ENCODE data around the gene MAN1A1. TPM values are rescaled to one million over a fixed set of nuclear protein-coding genes. Genes with fewer than 3 reads are reported as not detected.
A peak's percentile ranks its signal among the peaks of the same experiment; 100 is the strongest.

MAN1A1 gene
- total RNA-seq, 1 experiment from 2014 or later: 13.3 TPM

DNA sequence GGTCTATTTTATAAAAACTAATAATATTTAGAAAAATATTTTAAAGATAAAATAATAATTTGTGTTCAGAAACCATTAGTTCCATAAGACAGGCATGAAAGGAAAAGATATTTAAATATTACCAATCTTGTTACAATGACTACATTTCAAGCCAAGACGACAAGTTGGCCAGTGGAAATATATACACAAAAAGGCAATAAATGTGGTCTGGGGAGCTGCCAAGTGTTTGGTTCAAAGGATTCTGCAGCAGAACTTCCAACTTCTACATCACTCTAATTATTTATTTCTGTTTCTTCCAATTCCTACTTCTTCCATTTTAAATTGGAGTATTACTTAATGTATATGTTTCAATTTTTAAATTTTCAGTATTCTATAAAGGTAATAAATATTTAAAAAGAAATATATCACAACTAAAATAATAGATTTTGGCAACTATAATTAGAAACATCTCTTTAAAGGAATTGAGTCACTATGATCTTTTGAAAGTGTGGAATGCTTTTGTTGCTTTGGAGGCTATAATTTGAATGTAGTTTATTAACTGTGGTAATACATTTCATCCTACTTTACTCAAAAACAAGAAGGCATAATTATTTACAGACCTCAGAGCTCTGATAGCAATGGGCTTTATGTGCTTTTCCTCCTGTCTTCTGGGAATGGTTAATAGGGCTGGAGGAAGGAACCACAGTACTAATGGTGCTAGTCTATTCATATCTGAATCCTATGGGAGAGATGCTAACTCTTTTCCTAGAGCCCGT, 141.4 kb downstream of the MAN1A1 start:
- Mint-ChIP-seq H3K36me3 (ENCODE audit: insufficient read depth, unreplicated experiment) (no peaks in the 10 kb centered on the region), H3K4me3 (ENCODE audit: low read depth, unreplicated experiment) (no peak overlapping the region), H3K4me1 (ENCODE audit: low read depth, unreplicated experiment) (peaks cover 13% of the 10 kb centered on the region), H3K9me3 (ENCODE audit: low read depth, unreplicated experiment) (no peaks in the 10 kb centered on the region), H3K27me3 (ENCODE audit: unreplicated experiment) (no peaks in the 10 kb centered on the region), H3K27ac (ENCODE audit: unreplicated experiment) (no peak overlapping the region)
- CTCF ChIA-PET: no interaction called here
- DNase-seq: peak; percentile 3
- no TSS peak for BruUV-seq (replicated peaks)
- intact Hi-C loops (cut with micrococcal nuclease; ENCODE audit: unreplicated experiment): no loop called here
- TF ChIP-seq, protein P1, sequence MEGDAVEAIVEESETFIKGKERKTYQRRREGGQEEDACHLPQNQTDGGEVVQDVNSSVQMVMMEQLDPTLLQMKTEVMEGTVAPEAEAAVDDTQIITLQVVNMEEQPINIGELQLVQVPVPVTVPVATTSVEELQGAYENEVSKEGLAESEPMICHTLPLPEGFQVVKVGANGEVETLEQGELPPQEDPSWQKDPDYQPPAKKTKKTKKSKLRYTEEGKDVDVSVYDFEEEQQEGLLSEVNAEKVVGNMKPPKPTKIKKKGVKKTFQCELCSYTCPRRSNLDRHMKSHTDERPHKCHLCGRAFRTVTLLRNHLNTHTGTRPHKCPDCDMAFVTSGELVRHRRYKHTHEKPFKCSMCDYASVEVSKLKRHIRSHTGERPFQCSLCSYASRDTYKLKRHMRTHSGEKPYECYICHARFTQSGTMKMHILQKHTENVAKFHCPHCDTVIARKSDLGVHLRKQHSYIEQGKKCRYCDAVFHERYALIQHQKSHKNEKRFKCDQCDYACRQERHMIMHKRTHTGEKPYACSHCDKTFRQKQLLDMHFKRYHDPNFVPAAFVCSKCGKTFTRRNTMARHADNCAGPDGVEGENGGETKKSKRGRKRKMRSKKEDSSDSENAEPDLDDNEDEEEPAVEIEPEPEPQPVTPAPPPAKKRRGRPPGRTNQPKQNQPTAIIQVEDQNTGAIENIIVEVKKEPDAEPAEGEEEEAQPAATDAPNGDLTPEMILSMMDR (IDR thresholded peaks at IDR 0.05; ENCODE audit: unreplicated experiment): no peak

- Mint-ChIP-seq H3K27me3 (ENCODE audit: unreplicated experiment) (no peaks in the 10 kb centered on the region), H3K27ac (ENCODE audit: unreplicated experiment) (no peak overlapping the region), H3K9me3 (ENCODE audit: low read depth, unreplicated experiment) (no peaks in the 10 kb centered on the region), H3K36me3 (ENCODE audit: insufficient read depth, unreplicated experiment) (no peaks in the 10 kb centered on the region), H3K4me3 (ENCODE audit: low read depth, unreplicated experiment) (no peak overlapping the region), H3K4me1 (ENCODE audit: low read depth, unreplicated experiment) (peaks cover 13% of the 10 kb centered on the region)
- TF ChIP-seq, protein P1 (IDR thresholded peaks at IDR 0.05; ENCODE audit: unreplicated experiment): no peak
- no TSS peak for BruUV-seq (replicated peaks)
- no peak for DNase-seq
- CTCF ChIA-PET: no interaction called here
- intact Hi-C loops (cut with micrococcal nuclease; ENCODE audit: unreplicated experiment): no loop called here
Measured at GRCh38 chr6:119207327-119207726, 142.2 kb downstream of the MAN1A1 start.

DNA sequence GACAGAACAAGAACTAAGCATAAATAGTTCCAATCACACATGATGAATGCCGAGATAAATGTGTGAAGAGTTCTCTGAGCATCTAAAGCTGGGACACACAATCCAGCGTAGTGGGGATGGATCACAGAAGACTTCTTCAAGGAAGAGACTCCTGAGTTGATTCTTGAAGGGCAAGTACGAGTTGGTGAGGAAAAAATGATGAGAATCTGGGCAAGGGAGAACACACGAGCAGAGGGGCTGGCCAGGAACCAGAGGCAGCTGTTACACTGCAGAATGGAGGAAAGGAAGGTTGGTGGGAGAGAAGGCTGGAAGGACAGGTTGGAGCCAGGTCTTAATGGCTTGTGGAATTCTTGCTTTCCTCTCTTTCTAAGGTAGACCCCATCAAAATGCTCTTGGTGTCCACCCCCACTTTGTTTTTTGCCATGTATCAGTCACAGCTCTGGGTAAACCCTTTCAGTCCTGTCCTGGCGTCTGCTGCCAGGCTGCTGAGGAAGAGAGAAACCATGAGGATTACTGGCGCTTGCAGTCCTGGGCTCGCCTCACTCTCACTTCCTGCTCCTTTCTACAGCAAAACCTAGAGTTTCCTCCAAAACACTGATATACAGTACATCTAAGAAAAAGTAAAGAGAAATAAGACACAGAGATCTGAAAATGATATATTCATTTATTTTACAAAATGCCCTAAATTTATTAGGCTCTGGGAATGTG, 143.5 kb downstream of the MAN1A1 start:
- intact Hi-C loops (cut with micrococcal nuclease; ENCODE audit: unreplicated experiment): no loop called here
- TF ChIP-seq, protein P1 (IDR thresholded peaks at IDR 0.05; ENCODE audit: unreplicated experiment): no peak
- H3K9me3 Mint-ChIP-seq (ENCODE audit: low read depth, unreplicated experiment): no peaks in the 10 kb centered on the region
- no peaks in the 10 kb centered on the region for H3K36me3 Mint-ChIP-seq (ENCODE audit: insufficient read depth, unreplicated experiment)
- BruUV-seq (replicated peaks): no TSS peak
- no peak for DNase-seq
- CTCF ChIA-PET: no interaction called here
- H3K27me3 Mint-ChIP-seq (ENCODE audit: unreplicated experiment): no peaks in the 10 kb centered on the region
- peaks cover 16% of the 10 kb centered on the region for H3K4me1 Mint-ChIP-seq (ENCODE audit: low read depth, unreplicated experiment)
- peak overlapping the region; percentile 40 for H3K27ac Mint-ChIP-seq (ENCODE audit: unreplicated experiment)
- H3K4me3 Mint-ChIP-seq (ENCODE audit: low read depth, unreplicated experiment): no peak overlapping the region

DNA sequence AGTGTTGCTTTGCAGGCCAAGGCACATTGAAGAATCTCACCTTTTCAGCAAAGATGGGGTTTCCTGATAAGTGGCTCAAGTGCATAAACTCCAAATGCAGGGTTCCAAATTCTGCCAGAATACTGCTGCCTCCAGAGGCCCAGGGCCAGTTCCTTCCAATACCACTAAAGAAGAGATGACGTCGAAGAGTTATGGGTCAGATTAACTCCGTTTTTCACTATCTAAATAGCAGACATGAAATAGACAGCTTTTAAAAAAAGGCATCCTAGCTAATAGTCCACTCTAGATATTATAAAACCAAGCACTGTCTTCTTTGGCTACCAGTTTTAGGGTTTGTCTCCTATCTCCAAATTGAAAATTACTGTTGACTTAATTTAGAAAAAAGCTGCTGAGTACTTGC, 144.8 kb downstream of the MAN1A1 start:
- Mint-ChIP-seq H3K9me3 (ENCODE audit: low read depth, unreplicated experiment) (no peaks in the 10 kb centered on the region), H3K27me3 (ENCODE audit: unreplicated experiment) (no peaks in the 10 kb centered on the region), H3K36me3 (ENCODE audit: insufficient read depth, unreplicated experiment) (no peaks in the 10 kb centered on the region), H3K27ac (ENCODE audit: unreplicated experiment) (no peak overlapping the region), H3K4me1 (ENCODE audit: low read depth, unreplicated experiment) (peaks cover 17% of the 10 kb centered on the region), H3K4me3 (ENCODE audit: low read depth, unreplicated experiment) (no peak overlapping the region)
- intact Hi-C loops (cut with micrococcal nuclease; ENCODE audit: unreplicated experiment): no loop called here
- DNase-seq: no peak
- BruUV-seq (replicated peaks): no TSS peak
- TF ChIP-seq, protein P1 (IDR thresholded peaks at IDR 0.05; ENCODE audit: unreplicated experiment): no peak
- CTCF ChIA-PET: no interaction called here
